ENCODE measurements around the gene TOR4A.
"Not testable (repeated sequence)": the region's sequence is repeated elsewhere in the genome, so short reads cannot be mapped to it uniquely, and the experiment has no call there.

TOR4A gene

GRCh38 chr9:137252555-137253506 lies 24.7 kb upstream of the TOR4A start:
- ATAC-seq (no peak), DNase-seq (no peak)

GRCh38 chr9:137253717-137254623 lies 23.6 kb upstream of the TOR4A start:
- ATAC-seq: no peak

GRCh38 chr9:137254624-137255447 lies 22.7 kb upstream of the TOR4A start, which contains the start of gene NELFB:
TSS of gene NELFB (plus strand) at chr9:137255327.
- DNase-seq (peak; percentile 99), ATAC-seq (peak; percentile 91)

More at GRCh38 chr9:137253717-137254623, 23.6 kb upstream of the TOR4A start:
- DNase-seq: no peak

GRCh38 chr9:137255448-137256114 lies 21.9 kb upstream of the TOR4A start:
- peak; percentile 36 for ATAC-seq
- DNase-seq: no peak

- DNase-seq (no peak), ATAC-seq (no peak)
Measured at GRCh38 chr9:137256362-137256761, 21.2 kb upstream of the TOR4A start.

GRCh38 chr9:137256856-137257255 lies 20.7 kb upstream of the TOR4A start:
- DNase-seq: no peak
- ATAC-seq: no peak

- not testable (repeated sequence) for ATAC-seq
Measured at GRCh38 chr9:137262173-137262908, 15.2 kb upstream of the TOR4A start.

GRCh38 chr9:137262909-137263285 lies 14.6 kb upstream of the TOR4A start:
- DNase-seq: no peak
- ATAC-seq: no peak

More at GRCh38 chr9:137262173-137262908, 15.2 kb upstream of the TOR4A start:
- DNase-seq: not testable (repeated sequence)

GRCh38 chr9:137263506-137263905 lies 14.0 kb upstream of the TOR4A start:
- no peak for ATAC-seq
- DNase-seq: no peak

- DNase-seq (no peak), ATAC-seq (no peak)
Measured at GRCh38 chr9:137264067-137264466, 13.5 kb upstream of the TOR4A start.

- ATAC-seq (no peak), DNase-seq (no peak)
Measured at GRCh38 chr9:137265496-137266161, 11.9 kb upstream of the TOR4A start.

- no peak for DNase-seq
- ATAC-seq: no peak
Measured at GRCh38 chr9:137266162-137266527, 11.4 kb upstream of the TOR4A start.

- DNase-seq: no peak
- no peak for ATAC-seq
Measured at GRCh38 chr9:137266585-137267453, 10.7 kb upstream of the TOR4A start.

- DNase-seq (no peak), ATAC-seq (no peak)
Measured at GRCh38 chr9:137267933-137268355, 9.6 kb upstream of the TOR4A start.

- ATAC-seq (no peak), DNase-seq (no peak)
Measured at GRCh38 chr9:137268538-137269201, 8.9 kb upstream of the TOR4A start.

GRCh38 chr9:137269231-137269772 lies 8.2 kb upstream of the TOR4A start:
- DNase-seq (no peak), ATAC-seq (no peak)

GRCh38 chr9:137270929-137271695 lies 6.4 kb upstream of the TOR4A start:
- DNase-seq (no peak), ATAC-seq (no peak)

All from stimulated activated naive CD8-positive, alpha-beta T cell treated with anti-CD3 and anti-CD28 coated beads, Interleukin-15, Interleukin-2, amounts not matched to agents 100 U/mL and 50 U/mL, for 24 hours (primary cell).